Mucosa of stomach (tissue), 1 donor: ENCODE results near the gene PANX3.

Experiments used
- H3K27me3 ChIP-seq: one replicate; pipeline ENCODE4 v1.7.0; 2013; ENCODE audit warnings: mild to moderate bottlenecking, low read length; ENCODE audit not compliant: control insufficient read depth, insufficient read depth
- H3K36me3 ChIP-seq: one replicate; pipeline ENCODE4 v1.7.0; 2013; ENCODE audit warnings: low read length; ENCODE audit not compliant: control insufficient read depth, insufficient read depth
- H3K4me1 ChIP-seq: one replicate; pipeline ENCODE4 v1.7.0; 2013; ENCODE audit warnings: mild to moderate bottlenecking, low read length; ENCODE audit not compliant: control insufficient read depth, insufficient read depth
- H3K4me3 ChIP-seq: one replicate; pipeline ENCODE4 v1.7.0; 2013; ENCODE audit warnings: low read length
- H3K9ac ChIP-seq: one replicate; pipeline ENCODE4 v1.7.0; 2013; ENCODE audit warnings: mild to moderate bottlenecking, low read length, moderate library complexity
- H3K9me3 ChIP-seq: one replicate; pipeline ENCODE4 v1.7.0; 2013; ENCODE audit warnings: mild to moderate bottlenecking, low read length, moderate library complexity; ENCODE audit not compliant: control insufficient read depth
- donor health status: Pancreatic carcinoma.

Gene PANX3

DNA sequence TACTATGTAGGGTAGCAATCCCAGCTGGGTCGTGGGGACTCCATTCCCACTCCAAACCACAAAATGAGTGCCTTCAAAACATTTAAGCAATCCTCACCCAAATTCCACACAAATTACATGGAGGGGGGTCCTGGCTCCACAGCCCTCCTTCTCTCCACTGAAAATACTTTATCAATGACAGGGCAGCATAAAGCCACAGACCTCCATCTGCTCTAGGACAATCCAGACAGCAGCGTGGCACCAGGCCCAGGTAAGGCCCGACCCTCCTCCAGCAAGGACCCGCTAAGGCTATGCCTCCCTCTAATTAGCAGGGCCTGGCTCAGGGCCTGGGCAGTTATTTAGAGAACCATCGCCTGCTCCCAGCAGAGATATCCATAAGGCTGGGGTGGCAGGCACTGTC is at the start of gene PANX3:
Gene PANX3, plus strand, starts transcription at position 365 of the 400 bp plus-strand sequence. CDS start 129 bp downstream, outside the sequence.
- Histone ChIP-seq H3K4me3 (no peak within 1 kb of the TSS), H3K9me3 (no peaks in the 10 kb centered on the region), H3K4me1 (no peaks in the 10 kb centered on the region), H3K9ac (no peak within 1 kb of the TSS), H3K36me3 (no peaks in the 10 kb centered on the region), H3K27me3 (peaks cover 2% of the 10 kb centered on the region)

DNA sequence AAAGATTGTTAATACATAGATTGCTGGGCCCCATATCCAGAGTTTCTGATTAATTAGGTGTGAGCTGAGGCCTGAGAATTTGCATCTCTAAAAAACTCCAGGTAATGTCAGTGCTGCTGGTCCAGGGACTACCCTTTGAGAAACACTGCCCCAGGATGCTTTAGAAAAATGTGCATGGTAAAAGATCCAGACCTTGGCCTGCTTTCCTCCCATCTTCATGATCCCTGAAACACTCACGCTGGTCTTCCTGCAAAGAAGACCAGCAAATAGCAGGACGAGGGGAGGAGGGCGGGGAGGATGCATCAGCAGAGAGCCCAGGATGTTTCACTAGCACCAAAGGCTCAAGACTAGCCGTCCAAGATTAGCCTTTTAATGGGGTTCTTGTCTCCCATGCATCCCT is 41.5 kb upstream of the PANX3 start, which contains the start of gene OR8A1:
Gene OR8A1, plus strand, starts transcription at position 301 of the 400 bp plus-strand sequence. CDS start 123 bp downstream, outside the sequence.
- Histone ChIP-seq H3K27me3 (no peaks in the 10 kb centered on the region), H3K9me3 (no peaks in the 10 kb centered on the region), H3K9ac (no peak within 1 kb of the TSS), H3K4me3 (no peak within 1 kb of the TSS), H3K36me3 (no peaks in the 10 kb centered on the region), H3K4me1 (no peaks in the 10 kb centered on the region)

DNA sequence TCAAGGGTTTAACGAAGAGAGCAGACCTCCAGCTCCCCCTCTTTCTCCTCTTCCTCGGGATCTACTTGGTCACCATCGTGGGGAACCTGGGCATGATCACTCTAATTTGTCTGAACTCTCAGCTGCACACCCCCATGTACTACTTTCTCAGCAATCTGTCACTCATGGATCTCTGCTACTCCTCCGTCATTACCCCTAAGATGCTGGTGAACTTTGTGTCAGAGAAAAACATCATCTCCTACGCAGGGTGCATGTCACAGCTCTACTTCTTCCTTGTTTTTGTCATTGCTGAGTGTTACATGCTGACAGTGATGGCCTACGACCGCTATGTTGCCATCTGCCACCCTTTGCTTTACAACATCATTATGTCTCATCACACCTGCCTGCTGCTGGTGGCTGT is 41.1 kb upstream of the PANX3 start:
- Histone ChIP-seq H3K9ac (no peak overlapping the region), H3K27me3 (no peaks in the 10 kb centered on the region), H3K4me1 (no peaks in the 10 kb centered on the region), H3K4me3 (no peak overlapping the region), H3K36me3 (no peaks in the 10 kb centered on the region), H3K9me3 (no peaks in the 10 kb centered on the region)

DNA sequence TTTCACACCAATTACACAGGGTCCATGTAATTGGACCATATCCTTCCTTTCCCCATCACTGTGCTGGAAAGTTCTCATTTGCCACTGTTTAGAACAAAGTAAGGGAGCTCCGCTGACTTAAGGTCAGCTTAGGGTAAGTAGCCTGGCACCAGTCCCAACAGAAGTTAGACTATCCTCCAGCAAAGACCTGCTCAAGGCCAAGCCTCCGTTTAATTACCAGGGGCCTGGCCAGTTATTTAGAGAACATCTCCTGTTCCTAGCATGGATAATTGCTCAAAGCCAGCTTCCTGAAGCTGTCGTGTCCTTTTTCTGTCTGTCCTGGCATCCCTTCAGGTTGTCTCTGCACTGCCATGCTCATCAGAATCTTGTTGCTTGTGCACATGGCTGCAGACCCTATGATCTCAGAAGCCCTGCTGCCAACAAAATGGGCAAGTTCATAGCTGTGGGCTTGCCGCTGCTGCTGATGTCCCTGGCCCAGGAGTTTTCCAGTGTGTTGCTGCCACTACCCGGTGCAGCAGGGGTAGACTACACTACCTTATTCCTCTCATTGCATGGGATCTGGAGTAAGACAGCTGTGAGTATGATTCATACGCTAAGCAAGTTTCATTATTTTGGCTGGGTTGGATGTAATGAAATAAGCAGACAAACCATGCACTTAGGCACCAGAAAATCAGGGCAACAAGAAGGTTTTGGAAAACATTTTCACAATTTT is 33.4 kb upstream of the PANX3 start:
- H3K4me3 ChIP-seq = no peak overlapping the region
- no peaks in the 10 kb centered on the region for H3K36me3 ChIP-seq
- H3K9ac ChIP-seq = no peak overlapping the region
- no peaks in the 10 kb centered on the region for H3K4me1 ChIP-seq
- H3K9me3 ChIP-seq = no peaks in the 10 kb centered on the region
- no peaks in the 10 kb centered on the region for H3K27me3 ChIP-seq

DNA sequence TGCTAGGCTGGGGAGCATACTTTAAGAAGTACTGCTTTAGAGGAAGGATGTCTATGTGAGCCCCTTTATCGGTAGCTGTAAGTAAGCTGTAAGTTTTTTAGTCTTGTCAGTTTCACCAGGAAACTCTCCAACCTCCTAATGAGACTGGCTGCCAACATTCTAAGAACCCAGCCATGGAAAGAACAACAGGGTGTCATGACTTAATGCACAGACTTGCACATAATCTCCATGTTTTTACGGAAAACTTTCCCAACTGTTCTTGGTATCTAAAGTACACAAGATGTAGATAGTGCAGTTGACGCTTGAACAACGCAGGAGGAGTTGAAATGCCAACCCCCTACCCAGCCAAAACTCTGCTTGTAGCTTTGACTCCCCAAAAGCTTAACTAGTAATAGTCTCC is 32.5 kb upstream of the PANX3 start:
- H3K36me3 ChIP-seq = no peaks in the 10 kb centered on the region
- H3K9ac ChIP-seq = no peak overlapping the region
- no peaks in the 10 kb centered on the region for H3K4me1 ChIP-seq
- H3K27me3 ChIP-seq = no peaks in the 10 kb centered on the region
- H3K9me3 ChIP-seq = no peaks in the 10 kb centered on the region
- no peak overlapping the region for H3K4me3 ChIP-seq

DNA sequence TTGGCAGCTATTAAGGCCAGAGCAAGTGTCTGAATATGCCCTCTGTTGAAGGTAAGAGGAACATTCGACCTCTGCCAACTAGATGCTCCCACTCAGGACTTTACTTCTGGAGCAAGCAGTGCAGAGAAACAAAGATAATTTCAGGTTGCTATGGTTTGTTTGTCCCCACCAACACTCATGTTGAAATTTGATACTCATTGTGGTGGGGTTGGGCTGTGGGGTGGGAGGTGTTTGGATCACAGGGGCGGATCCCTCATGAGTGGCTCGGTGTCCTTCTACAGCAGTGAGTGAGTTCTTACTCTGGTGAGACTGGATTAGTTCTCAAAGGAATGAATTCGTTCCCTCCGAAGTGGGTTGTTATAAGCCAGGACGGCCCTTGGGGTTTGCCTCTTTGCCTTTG is 29.4 kb upstream of the PANX3 start:
- no peaks in the 10 kb centered on the region for H3K9me3 ChIP-seq
- H3K4me1 ChIP-seq = no peaks in the 10 kb centered on the region
- no peak overlapping the region for H3K4me3 ChIP-seq
- H3K27me3 ChIP-seq = no peaks in the 10 kb centered on the region
- H3K9ac ChIP-seq = no peak overlapping the region
- no peaks in the 10 kb centered on the region for H3K36me3 ChIP-seq

GRCh38 chr11:124582565-124582964 is 28.7 kb upstream of the PANX3 start:
- no peaks in the 10 kb centered on the region for H3K27me3 ChIP-seq
- H3K4me3 ChIP-seq = no peak overlapping the region
- no peaks in the 10 kb centered on the region for H3K4me1 ChIP-seq
- H3K9ac ChIP-seq = no peak overlapping the region
- H3K36me3 ChIP-seq = no peaks in the 10 kb centered on the region
- no peaks in the 10 kb centered on the region for H3K9me3 ChIP-seq

GRCh38 chr11:124583781-124584180 is 27.4 kb upstream of the PANX3 start:
- no peaks in the 10 kb centered on the region for H3K4me1 ChIP-seq
- no peaks in the 10 kb centered on the region for H3K9me3 ChIP-seq
- H3K9ac ChIP-seq = no peak overlapping the region

GRCh38 chr11:124584681-124585372 is 26.4 kb upstream of the PANX3 start:
- Histone ChIP-seq H3K9ac (no peak overlapping the region), H3K27me3 (no peaks in the 10 kb centered on the region), H3K4me3 (no peak overlapping the region), H3K4me1 (no peaks in the 10 kb centered on the region), H3K36me3 (no peaks in the 10 kb centered on the region), H3K9me3 (no peaks in the 10 kb centered on the region)

More at GRCh38 chr11:124583781-124584180, 27.4 kb upstream of the PANX3 start:
- Histone ChIP-seq H3K36me3 (no peaks in the 10 kb centered on the region), H3K27me3 (no peaks in the 10 kb centered on the region), H3K4me3 (no peak overlapping the region)

DNA sequence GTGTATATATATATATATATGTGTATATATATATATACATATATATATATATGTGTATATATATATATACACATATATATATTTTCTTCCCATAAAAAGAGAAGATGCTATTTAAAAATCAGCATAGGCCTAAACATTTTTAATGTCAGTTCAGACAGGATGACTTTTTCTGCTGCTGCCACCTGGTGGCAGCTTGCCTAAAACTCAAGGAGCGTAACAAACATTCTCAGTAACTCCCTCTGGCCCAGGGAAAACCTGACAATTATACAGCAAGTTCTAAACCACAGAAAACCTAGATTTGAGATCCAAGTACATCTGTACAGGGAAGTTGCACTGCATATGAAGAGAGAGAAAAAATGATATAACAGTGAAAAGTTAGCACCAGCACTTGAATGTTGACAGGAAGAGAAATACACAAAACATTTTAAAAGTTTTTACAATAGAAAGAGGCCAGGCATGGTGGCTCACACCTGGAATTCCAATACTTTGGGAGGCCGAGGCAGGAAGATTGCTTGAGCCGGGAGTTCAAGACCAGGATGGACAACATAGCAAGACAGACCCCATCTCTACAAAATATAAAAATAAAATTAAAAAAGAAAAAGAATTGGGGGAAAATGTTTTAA is 24.9 kb upstream of the PANX3 start:
- Histone ChIP-seq H3K9me3 (no peaks in the 10 kb centered on the region), H3K36me3 (no peaks in the 10 kb centered on the region), H3K4me1 (no peaks in the 10 kb centered on the region), H3K27me3 (no peaks in the 10 kb centered on the region), H3K9ac (no peak overlapping the region), H3K4me3 (no peak overlapping the region)

GRCh38 chr11:124591430-124591829 is 19.8 kb upstream of the PANX3 start:
- Histone ChIP-seq H3K36me3 (no peaks in the 10 kb centered on the region), H3K9me3 (no peaks in the 10 kb centered on the region), H3K27me3 (no peaks in the 10 kb centered on the region), H3K4me1 (no peaks in the 10 kb centered on the region), H3K4me3 (no peak overlapping the region), H3K9ac (no peak overlapping the region)

- no peak overlapping the region for H3K9ac ChIP-seq
- no peak overlapping the region for H3K4me3 ChIP-seq
- no peaks in the 10 kb centered on the region for H3K27me3 ChIP-seq
Measured at GRCh38 chr11:124592627-124593026, 18.6 kb upstream of the PANX3 start.

More at GRCh38 chr11:124592627-124593026, 18.6 kb upstream of the PANX3 start:
- Histone ChIP-seq H3K4me1 (no peaks in the 10 kb centered on the region), H3K9me3 (no peaks in the 10 kb centered on the region), H3K36me3 (no peaks in the 10 kb centered on the region)
